Fibroblast of villous mesenchyme (primary cell): ENCODE data around the gene TBC1D22B. TPM values are rescaled to one million over a fixed set of nuclear protein-coding genes. Genes with fewer than 3 reads are reported as not detected.

Source experiments
- DNase-seq: peaks from one replicate; pipeline ENCODE4 v3.0.0-alpha.2; 2010; ENCODE audit warnings: low read depth
- H3K4me3 ChIP-seq: 2 replicates; pipeline ENCODE4 v1.5.1; 2011; ENCODE audit warnings: low read depth, mild to moderate bottlenecking, low read length
- CTCF ChIP-seq: IDR thresholded peaks from 2 replicates; pipeline ENCODE4 v1.5.1; 2012; ENCODE audit warnings: low read depth, mild to moderate bottlenecking, low read length; ENCODE audit not compliant: insufficient read depth
- small RNA-seq: library from RNA; depleted of rRNA; stranded (forward); fragments of <200 nt; gene quantifications from one replicate; pipeline ENCODE3, GENCODE V24; 2012
- total RNA-seq: library from RNA; depleted of rRNA; stranded (reverse); fragments of >200 nt; gene quantifications from 2 replicates; pipeline ENCODE4 v1.2.3, GENCODE V29; 2012

TBC1D22B gene
- total RNA-seq, 1 donor, result 10.8 TPM

- TF ChIP-seq CTCF, result no peak
Observed at GRCh38 chr6:37371154-37372083, 113.8 kb downstream of the TBC1D22B start.

DNA sequence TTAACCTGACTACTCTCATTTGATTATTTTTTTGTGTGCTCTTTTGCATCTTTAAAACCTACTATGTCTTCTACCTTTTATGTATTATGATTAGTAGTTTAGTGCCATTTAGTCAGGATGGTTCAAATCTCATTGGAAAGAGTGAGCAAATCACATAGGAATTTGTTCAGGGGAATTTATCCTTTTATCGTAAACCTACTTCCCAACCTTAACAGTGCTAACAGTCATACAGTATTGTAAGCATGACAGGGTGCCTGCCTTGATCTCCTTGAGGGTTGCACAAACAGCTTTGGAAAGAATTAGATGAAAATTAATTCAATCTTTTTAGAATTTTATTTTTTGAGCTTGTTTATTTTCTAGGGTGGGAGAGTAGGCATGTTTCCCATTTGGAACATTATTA is 114.5 kb downstream of the TBC1D22B start:
- DNase-seq, result no peak
- TF ChIP-seq CTCF, result no peak
- no peak overlapping the region for H3K4me3 ChIP-seq

More at GRCh38 chr6:37371154-37372083, 113.8 kb downstream of the TBC1D22B start:
- no peak for DNase-seq
- no peak overlapping the region for H3K4me3 ChIP-seq

DNA sequence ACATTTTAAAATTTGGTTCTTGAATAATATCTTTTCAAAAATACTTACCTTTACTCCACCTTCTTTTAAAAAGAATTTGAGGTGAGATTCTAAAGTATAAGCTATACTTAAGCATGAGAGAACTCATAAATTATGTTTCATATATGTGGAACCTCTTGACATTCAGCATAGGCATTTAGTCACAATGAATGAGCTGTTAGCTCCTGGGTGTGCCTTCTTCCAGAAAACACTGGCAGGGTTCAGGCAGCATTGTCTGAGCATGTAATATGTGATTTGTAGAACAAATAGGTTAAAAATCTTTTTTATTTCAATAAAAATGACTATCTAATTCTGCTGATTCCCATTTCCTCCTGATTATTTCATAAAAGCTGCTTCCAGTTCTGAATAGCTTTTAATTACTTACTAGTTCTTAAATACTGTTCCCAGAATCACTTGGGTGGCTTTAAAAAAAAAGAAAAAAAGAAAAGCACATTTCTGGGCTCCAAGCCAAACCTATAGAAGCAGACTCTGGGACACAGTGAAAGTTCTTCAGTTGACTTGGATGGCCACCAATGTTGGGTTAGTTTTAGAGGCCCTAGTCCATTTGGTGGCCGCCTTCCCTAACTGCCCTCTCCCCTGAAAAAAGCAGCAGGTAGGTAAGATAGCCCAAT is 116.4 kb downstream of the TBC1D22B start:
- H3K4me3 ChIP-seq, result no peak overlapping the region
- TF ChIP-seq CTCF, result no peak
- DNase-seq, result no peak

GRCh38 chr6:37375376-37375775 is 117.8 kb downstream of the TBC1D22B start:
- no peak for TF ChIP-seq CTCF
- DNase-seq, result no peak
- H3K4me3 ChIP-seq, result no peak overlapping the region

DNA sequence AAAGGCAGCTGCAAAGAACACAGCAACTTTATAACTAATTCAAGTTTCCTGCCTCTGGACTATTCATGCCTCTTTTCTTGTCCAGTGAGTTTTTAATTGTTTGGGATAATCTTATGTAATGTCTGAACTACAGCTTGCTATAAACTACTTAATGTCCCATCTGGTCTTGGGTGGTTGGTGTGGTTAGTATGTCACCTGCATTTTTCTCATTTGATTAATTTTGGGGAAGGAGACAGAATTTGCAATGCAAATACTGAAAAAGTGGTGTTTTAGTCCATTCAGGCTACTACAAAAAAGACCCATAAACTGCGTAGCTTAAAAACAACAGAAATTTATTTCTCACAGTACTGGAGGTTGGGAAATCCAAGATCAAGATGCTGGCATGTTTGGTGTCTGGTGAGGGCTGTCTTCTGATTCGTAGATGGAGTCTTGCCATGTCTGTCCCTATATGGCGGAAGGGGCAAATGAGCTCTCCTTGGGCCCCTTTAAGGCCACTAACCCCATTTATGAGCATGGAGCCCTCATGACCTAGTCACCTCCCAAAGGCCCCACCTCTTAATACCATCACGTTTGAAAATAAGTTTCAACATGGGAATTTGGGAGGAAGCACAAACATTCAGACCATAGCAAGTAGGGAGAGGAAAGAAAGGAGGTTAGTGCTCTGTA is 118.6 kb downstream of the TBC1D22B start:
- H3K4me3 ChIP-seq, result no peak overlapping the region
- DNase-seq, result no peak
- TF ChIP-seq CTCF, result no peak

DNA sequence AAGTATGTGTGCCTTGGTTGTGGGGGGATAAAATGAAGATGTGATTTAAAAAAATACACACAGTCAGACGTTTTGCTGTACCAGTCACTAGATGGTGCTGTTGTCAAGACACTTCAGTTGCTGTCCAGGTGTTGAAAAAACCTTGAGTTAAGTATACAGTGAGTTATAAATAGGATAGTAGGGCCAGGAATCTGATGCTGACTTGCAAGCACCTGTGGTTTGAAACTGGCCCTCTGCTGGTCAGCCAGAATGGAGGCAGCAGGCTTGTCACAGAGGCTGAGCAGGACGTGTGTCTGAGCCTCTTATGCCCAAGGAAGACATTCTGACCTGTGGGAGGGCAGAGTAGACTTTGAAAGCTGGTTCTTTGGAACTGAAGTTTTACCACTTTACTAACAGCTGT is 124.0 kb downstream of the TBC1D22B start:
- peak; percentile 54 for DNase-seq
- TF ChIP-seq CTCF, result peak; percentile 60
- no peak overlapping the region for H3K4me3 ChIP-seq

Small RNA genes within 50 kb of the gene (small RNA-seq; reads per million reads assigned to genes)
- gene AL096712.1 (not detected), gene RN7SL273P (not detected)

Other genes starting within 250 kb of the TBC1D22B start
- gene PIM1, start 87.6 kb upstream of the TBC1D22B start, total RNA-seq, result 22.9 and 28.0 TPM in 2 replicates
- 2.9 and 3.5 TPM in 2 replicates for gene TMEM217, start 372 bp downstream of the TBC1D22B start, total RNA-seq
- 19.0 and 22.5 TPM in 2 replicates for gene RNF8, start 96.2 kb downstream of the TBC1D22B start, total RNA-seq
- 39.0 and 49.7 TPM in 2 replicates for gene CMTR1, start 175.4 kb downstream of the TBC1D22B start, total RNA-seq
- 12.5 and 18.4 TPM in 2 replicates for gene CCDC167, start 242.1 kb downstream of the TBC1D22B start, total RNA-seq